Raji (cell line): ENCODE results near the gene DSE.

Experiments used
- POLR2A ChIP-seq: IDR thresholded peaks from 2 replicates; pipeline ENCODE4 v1.6.1; 2011; ENCODE audit warnings: low read depth, low read length, control low read depth; ENCODE audit not compliant: insufficient read depth

Gene DSE

DNA sequence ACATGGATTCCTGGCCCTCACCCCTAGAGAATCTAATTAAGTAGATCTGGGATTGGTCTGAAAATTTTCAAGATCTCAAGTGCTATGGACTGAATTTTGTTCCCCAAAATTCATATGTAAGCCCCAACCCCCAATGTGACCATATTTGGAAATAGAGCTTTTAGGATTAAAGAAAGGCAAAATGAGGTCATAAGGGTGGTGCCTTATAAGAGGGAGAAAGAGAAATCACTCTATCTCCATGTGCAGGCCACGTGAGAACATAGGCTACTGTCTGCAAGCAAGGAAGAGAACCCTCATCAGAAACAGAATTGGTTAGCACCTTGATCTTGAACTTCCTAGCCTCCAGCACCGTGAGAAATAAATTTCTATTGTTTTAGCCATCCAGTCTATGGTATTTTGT, 8.5 kb upstream of the DSE start:
- no peak for TF ChIP-seq POLR2A

GRCh38 chr6:116363759-116364158, 7.0 kb upstream of the DSE start:
- TF ChIP-seq POLR2A, result no peak

DNA sequence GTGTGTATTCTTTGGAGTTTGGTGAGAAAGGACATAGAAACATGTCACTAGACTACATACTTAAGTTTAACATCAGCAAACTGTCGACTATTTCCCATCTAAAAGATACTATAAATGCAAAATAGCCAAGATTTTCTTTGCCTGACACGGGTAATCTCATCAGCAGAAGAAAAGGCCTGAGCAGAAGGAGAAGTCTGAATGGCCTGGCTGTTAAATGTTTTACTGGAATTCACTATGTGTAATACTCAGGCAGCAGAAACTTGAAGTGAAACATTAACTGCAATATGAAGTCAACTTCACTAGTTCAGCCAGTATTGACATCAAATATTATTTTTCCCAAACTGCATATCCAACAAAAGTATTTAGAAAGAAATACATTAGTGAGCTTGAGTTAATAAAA, 6.4 kb upstream of the DSE start:
- TF ChIP-seq POLR2A, result no peak

DNA sequence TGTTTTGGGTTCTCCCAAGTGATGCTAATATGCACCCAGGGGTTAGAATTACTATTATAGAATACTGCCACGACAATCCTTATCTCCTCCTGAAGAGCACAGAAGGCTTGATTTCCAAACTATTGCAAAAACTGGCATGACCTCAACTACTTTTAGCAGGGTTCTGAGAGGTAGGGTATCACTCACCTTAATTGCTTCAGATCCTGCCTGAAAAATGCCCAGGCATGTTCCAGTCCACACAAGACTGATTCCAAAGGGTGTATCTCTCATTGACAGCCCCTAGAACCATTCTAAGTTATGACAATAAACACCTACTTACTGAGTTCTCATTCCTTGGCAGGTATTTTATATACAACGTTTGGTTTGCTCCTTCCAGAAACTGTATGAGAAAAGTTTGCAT, 5.0 kb upstream of the DSE start:
- no peak for TF ChIP-seq POLR2A

- no peak for TF ChIP-seq POLR2A
Observed at GRCh38 chr6:116366740-116367275, 3.9 kb upstream of the DSE start.

DNA sequence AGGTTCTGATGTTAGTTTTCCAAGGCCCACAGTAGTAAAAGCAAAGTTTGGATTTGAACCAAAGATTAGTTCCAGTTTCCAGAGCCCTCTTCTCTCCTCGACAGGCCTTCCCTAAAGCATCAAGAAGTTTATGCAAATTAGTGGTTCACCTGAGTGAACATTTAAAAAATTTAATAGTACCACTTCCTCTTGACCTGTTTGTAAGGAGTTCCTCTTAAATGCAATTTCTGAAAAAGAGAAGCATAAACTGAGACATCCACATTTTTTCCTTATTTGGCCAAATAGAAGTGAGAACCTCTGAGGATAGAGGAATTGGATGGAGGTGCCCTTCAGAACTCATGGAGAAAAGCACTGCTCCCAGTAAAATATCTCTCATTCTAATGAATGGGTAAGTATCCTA, 1.2 kb upstream of the DSE start:
- no peak for TF ChIP-seq POLR2A

- TF ChIP-seq POLR2A, result no peak
Observed at GRCh38 chr6:116369964-116370759, 585 bp upstream of the DSE start.

GRCh38 chr6:116371120-116371917, 572 bp downstream of the DSE start:
- TF ChIP-seq POLR2A, result no peak

DNA sequence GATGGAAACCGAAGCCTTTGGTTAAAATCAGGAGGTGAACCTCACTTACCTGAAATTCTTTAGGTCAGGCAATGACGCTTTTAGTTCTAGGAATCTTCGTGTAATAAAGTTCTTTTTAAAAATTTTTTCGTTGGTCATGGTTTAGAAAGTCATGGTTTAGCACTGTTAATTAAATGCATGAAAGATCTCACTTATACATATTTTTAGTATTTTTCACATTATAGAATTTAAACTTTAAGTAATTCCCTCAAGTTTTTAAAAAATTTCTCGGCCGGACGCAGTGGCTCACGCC, 1.1 kb downstream of the DSE start:
- no peak for TF ChIP-seq POLR2A

DNA sequence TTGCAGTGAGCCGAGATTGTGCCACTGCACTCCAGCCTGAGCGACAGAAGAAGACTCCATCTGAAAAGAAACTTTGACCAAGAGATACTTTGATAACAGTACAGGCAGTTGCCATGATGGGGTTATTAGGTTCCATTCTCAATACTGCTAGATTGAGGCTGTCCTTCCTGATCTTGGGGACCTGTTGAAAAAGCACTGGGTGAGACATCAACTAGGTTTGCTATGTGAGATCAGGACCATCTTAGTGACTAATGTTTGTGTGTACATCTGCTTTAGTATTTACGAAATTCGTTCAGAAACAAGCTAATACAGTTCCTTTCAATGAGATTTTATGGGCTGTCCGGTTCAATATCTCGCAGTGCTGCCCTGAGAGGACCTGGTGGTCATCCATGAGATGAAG, 2.6 kb downstream of the DSE start:
- no peak for TF ChIP-seq POLR2A

DNA sequence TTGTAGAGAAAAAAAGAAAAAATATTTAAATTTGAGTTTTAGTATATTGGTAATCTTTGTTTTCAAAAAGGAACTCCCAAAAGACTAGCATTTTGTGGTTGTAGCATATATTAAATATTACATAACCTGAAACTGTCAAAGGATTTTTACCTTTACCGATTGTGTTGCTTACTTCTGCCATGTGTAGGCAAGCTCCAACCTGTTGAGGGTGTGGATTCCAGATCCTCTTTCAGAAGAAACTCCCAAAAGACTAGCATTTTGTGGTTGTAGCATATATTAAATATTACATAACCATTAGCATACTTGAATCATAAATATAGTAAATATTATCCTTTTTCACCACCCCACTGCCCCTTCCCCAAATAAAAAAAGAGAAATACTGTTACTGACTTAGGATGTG, 3.2 kb downstream of the DSE start:
- no peak for TF ChIP-seq POLR2A

DNA sequence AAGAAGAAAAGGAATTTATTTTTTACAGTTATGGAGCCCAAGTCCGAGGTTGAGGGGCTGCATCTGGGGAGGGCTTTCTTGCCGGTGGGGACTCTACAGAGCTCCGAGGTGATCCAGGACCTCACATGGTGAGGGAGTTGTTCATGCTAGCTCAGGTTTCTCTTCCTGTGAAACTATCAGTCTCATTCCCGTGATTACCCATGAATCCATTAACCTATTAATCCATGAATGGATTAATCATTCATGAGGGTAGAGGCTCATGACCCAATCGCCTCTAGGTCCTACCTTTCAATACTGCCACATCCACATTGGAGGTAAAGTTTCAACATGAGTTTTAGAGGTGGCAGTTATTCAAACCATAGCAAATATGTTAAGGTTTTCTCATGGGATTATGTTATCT, 3.8 kb downstream of the DSE start:
- no peak for TF ChIP-seq POLR2A

DNA sequence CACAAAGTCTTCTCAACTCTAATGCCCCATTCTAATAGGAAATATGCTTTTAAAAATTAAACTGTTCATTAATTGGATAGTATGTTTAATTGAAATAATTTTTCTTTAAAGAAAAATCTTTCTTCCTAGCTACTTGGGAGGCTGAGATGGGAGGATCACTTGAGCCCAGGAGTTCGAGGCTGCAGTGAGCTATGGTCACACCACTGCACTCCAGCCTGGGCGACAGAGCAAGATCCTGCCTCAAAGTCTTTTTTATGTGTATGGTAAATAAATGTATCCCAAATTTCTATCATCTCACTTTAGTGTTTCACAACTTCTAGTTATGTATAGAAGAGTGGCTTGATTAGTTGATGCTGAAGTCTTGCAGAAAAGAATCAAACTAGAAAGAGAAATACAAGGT, 4.5 kb downstream of the DSE start:
- TF ChIP-seq POLR2A, result no peak

DNA sequence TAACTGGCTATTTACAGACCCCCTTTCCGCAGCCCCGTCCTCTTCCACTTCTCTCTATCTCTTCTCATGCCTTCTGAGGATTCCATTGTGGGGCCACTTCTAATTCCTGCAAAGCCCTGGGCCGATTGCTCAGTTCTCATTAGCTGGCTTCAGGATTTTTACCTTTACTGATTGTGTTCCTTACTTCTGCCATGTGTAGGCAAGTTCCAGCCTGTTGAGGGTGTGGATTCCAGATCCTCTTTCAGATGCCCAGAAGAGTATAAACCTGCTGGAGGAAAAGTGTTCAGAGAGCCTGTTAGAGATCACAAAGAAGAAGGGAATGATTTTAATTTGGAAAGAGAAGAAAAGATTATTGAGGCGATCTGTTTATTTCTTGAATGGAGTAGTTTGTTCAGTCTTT, 5.4 kb downstream of the DSE start:
- TF ChIP-seq POLR2A, result no peak

GRCh38 chr6:116379764-116380163, 9.0 kb downstream of the DSE start:
- no peak for TF ChIP-seq POLR2A

DNA sequence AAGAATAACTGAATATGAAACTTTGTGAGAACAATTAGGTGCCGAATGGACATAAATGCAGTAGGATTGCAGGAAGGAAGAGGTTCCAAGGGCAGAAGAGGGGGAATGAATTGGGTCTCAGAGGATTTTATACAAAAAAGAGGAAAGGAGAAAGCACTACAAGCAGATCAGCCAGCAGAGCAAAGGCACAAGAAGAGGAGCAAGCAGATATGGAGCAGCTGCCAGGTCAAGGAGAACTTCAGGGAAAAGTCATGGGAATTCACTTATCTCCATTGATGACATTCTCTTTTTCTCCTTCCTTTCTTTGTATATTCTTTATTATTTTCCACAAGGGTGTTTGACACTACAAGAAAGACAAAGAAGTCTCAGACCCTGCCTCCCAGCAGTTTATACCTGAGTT, 9.6 kb downstream of the DSE start:
- no peak for TF ChIP-seq POLR2A
